ENCODE data around the gene DDIT4L.

GRCh38 chr4:100164808-100165760 lies 25.2 kb downstream of the DDIT4L start:
- TF ChIP-seq POLR2AphosphoS5 (IDR thresholded peaks at IDR 0.05; ENCODE audit: low read depth, low read length) (no peak), REST (IDR thresholded peaks at IDR 0.05; ENCODE audit: insufficient read depth in 1 of 2, low read depth in 2 of 2, low read length in 2 of 2) (no peak), TAF1 (IDR thresholded peaks at IDR 0.05; ENCODE audit: borderline replicate concordance, insufficient read depth, low read length) (no peak)

All from PFSK-1 (cell line).